SJSA1 (cell line): ENCODE results near the gene MTRFR. TPM values are rescaled to one million over a fixed set of nuclear protein-coding genes. Genes with fewer than 3 reads are reported as not detected.
"Not testable (repeated sequence)": the region's sequence is repeated elsewhere in the genome, so short reads cannot be mapped to it uniquely, and the experiment has no call there.

Experiments
- DNase-seq, 2 experiments: peaks; one replicate each; pipeline ENCODE4 v3.0.0-alpha.2; 2015 to 2020; ENCODE audit warnings: low spot score in 2 of 2, low read depth in 1 of 2
- H3K27ac ChIP-seq: fragments of 250-450 bp; sonication (Bioruptor Pico); 2 replicates; pipeline ENCODE4 v1.5.1; 2020; ENCODE audit warnings: mild to moderate bottlenecking, moderate library complexity
- H3K27me3 ChIP-seq: fragments of 250-450 bp; sonication (Bioruptor Pico); replicated peaks from 2 replicates; pipeline ENCODE4 v1.5.1; 2020; ENCODE audit warnings: mild to moderate bottlenecking, moderate library complexity
- H3K36me3 ChIP-seq: fragments of 250-450 bp; sonication (Bioruptor Pico); 2 replicates; pipeline ENCODE4 v1.5.1; 2020; ENCODE audit warnings: mild to moderate bottlenecking
- H3K4me1 ChIP-seq: fragments of 250-450 bp; sonication (Bioruptor Pico); replicated peaks from 2 replicates; pipeline ENCODE4 v1.6.1; 2021; ENCODE audit warnings: mild to moderate bottlenecking
- H3K4me3 ChIP-seq: fragments of 250-450 bp; sonication (Bioruptor Pico); 2 replicates; pipeline ENCODE4 v1.5.1; 2020; ENCODE audit warnings: mild to moderate bottlenecking
- H3K9me3 ChIP-seq: fragments of 250-450 bp; sonication (Bioruptor Pico); replicated peaks from 2 replicates; pipeline ENCODE4 v1.5.1; 2020; ENCODE audit warnings: mild to moderate bottlenecking
- total RNA-seq: library from RNA; depleted of rRNA; stranded (reverse); fragments of >200 nt; shearing (Covaris generic); gene quantifications from 2 replicates; pipeline ENCODE4 v1.2.3, GENCODE V29; 2014

The MTRFR gene
- total RNA-seq, 1 experiment from 2014 or later: 10.3 TPM

DNA sequence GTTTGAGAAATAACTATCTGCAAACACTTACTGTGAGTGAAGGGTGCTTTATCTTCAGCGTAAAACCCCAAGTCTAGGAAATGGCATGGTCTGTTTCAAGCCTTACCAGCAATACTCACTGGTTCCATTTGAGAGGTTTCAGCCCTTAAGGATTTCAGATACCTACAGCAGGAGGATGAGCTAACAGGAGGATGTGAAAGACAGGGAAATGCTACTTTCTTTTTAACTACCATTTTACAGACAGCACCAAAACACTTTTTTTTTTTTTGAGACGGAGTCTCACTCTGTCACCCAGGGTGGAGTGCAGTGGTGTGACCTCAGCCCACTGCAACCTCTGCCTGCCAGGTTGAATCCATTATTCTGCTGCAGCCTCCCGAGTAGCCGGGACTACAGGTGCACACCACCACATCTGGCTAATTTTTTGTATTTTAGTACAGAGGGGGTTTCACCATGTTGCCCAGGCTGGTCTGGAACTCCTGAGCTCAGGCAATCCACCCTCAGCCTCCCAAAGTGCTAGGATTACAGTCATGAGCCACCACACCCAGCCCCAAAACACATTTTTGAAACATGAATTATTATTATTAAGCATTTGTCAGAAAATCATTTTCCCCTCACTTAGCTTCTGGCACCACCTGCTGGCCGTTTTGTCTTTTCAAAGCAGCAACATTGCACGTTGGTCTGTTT lies 4.6 kb downstream of the MTRFR start:
- peak; percentile 26 to 50 for DNase-seq
- H3K36me3 ChIP-seq: peaks cover 31% of the 10 kb centered on the region
- H3K4me1 ChIP-seq: peaks cover 7% of the 10 kb centered on the region; the same call in 1 of the 2 replicates
- no peak overlapping the region for H3K27ac ChIP-seq
- no peaks in the 10 kb centered on the region for H3K27me3 ChIP-seq
- H3K4me3 ChIP-seq: no peak overlapping the region
- H3K9me3 ChIP-seq: no peaks in the 10 kb centered on the region

DNA sequence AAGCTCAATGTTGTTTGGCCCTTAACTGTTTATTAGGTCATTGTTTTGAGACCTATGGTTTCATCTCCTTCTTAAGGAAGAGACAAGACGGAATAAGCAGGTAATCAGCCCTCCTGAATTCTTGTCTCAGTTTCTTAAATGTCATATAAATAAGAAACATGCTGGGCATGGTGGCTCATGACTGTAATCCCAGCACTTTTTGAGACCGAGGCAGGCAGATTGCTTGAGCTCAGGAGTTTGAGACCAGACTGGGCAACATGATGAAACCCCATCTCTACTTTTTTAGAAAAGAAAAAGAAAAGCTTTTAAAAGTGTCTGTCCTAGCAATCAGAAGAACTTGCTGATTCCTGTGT lies 5.1 kb downstream of the MTRFR start:
- Histone ChIP-seq H3K36me3 (peaks cover 33% of the 10 kb centered on the region), H3K4me3 (no peak overlapping the region), H3K4me1 (peaks cover 7% of the 10 kb centered on the region; the same call in 1 of the 2 replicates), H3K27me3 (no peaks in the 10 kb centered on the region), H3K9me3 (no peaks in the 10 kb centered on the region), H3K27ac (no peak overlapping the region)
- no peak for DNase-seq

DNA sequence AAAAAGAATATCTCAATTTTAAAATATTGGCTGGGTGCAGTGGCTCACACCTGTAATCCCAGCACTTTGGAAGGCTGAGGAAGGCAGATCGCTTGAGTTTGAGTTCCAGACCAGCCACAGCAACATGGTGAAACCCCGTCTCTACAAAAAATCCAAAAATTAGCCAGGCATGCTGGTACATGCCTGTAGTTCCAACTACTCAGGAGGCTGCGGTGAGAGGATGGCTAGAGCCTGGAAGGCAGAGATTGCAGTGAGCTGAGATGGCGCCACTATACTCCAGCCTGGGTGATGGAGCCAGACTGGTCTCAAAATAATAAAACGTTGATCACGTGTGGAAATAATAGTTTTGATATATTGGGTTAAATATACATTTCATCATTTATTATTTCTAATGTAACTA lies 5.7 kb downstream of the MTRFR start:
- Histone ChIP-seq H3K27me3 (no peaks in the 10 kb centered on the region), H3K4me1 (peaks cover 5% of the 10 kb centered on the region; the same call in 1 of the 2 replicates), H3K9me3 (no peaks in the 10 kb centered on the region), H3K4me3 (no peak overlapping the region), H3K27ac (no peak overlapping the region), H3K36me3 (peaks cover 36% of the 10 kb centered on the region)
- DNase-seq: no peak

DNA sequence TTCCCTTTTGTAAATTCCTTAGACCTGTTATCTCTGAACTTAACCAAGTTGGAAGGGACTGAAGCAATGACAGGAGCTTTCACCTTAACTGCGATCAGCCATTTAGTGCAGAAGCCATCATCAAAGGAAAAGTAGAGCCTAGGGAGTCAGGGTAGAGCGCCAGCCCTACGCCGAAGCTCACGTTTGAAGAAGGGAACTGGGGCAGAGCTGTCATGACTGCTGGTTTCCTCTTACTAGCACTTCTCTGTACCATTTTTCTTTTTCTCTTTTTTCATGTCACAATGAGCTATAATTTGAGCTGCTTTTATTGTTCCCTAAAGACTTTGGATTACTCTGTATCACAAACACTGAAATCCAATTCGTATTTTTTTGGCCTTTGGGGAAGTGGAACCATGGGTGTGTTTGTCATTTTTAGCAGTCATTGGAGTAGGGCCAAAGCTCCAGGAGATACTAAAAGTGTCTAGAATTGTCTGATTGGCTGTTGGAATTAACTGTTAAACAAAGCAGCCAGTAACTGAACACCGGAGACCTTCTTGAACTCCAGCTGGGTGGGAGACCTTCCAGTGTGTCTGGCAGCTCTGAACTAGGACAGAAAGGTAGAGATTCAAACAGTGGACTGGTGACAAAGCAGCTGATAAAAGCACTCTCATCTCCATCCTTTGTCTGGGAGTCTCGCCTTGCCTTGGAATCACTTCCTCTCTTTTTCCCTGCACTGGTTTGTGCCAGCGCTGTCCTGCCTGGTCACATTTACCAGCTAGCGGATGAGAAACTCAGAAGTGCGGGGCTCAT lies 9.1 kb downstream of the MTRFR start:
- Histone ChIP-seq H3K27me3 (no peaks in the 10 kb centered on the region), H3K27ac (no peak overlapping the region), H3K4me3 (no peak overlapping the region), H3K9me3 (no peaks in the 10 kb centered on the region), H3K36me3 (peaks cover 44% of the 10 kb centered on the region), H3K4me1 (no peaks in the 10 kb centered on the region; the same call in 1 of the 2 replicates)
- no peak for DNase-seq

DNA sequence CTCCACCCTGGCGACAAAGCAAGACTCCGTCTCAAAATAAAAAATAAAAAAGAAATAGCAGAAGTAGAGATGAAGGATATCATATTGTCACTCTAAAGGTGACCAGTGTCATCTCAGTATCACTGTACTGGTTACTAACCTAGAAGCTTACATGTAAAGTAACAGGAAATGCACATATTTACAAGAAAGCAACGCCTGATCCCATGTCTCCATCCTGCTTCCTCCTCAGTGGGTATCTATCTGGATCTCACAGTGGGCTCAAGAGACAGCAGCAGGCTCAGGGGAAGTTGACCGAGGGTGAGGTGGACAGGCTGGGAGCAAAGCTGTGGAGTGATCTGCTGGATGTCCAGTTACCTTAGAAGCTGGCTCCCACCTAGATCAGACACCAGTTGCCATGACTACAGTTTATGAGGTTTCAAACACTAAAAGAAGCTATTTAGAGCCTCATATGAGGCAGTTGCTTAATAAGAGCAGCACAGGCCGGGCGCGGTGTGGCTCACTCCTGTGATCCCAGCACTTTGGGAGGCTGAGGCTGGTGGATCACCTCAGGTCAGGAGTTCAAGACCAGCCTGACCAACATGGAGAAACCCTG lies 10.5 kb downstream of the MTRFR start:
- Histone ChIP-seq H3K9me3 (peaks cover 5% of the 10 kb centered on the region; the same call in 1 of the 2 replicates), H3K4me1 (no peaks in the 10 kb centered on the region; the same call in 1 of the 2 replicates), H3K4me3 (no peak overlapping the region), H3K27ac (no peak overlapping the region), H3K27me3 (no peaks in the 10 kb centered on the region), H3K36me3 (peaks cover 53% of the 10 kb centered on the region)
- DNase-seq: no peak

DNA sequence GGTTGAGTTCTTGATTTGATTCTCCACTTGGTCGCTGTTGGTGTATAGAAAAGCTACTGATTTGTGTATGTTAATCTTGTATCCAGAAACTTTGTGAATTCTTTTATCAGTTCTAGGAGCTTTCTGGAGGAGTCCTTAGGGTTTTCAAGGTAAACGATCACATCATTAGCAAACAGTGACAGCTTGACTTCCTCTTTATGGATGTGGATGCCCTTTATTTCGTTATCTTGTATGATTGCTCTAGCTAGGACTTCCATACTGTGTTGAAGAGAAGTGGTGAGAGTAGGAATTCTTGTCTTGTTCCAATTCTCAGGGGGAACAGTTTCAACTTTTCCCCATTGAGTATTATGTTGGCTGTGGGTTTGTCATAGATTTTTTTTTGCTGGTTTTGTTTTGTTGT lies 12.4 kb downstream of the MTRFR start:
- H3K4me1 ChIP-seq: no peaks in the 10 kb centered on the region; the same call in 1 of the 2 replicates
- no peak for DNase-seq
- no peak overlapping the region for H3K4me3 ChIP-seq
- H3K9me3 ChIP-seq: peaks cover 5% of the 10 kb centered on the region; the same call in 1 of the 2 replicates
- peaks cover 57% of the 10 kb centered on the region for H3K36me3 ChIP-seq
- H3K27ac ChIP-seq: no peak overlapping the region
- no peaks in the 10 kb centered on the region for H3K27me3 ChIP-seq

DNA sequence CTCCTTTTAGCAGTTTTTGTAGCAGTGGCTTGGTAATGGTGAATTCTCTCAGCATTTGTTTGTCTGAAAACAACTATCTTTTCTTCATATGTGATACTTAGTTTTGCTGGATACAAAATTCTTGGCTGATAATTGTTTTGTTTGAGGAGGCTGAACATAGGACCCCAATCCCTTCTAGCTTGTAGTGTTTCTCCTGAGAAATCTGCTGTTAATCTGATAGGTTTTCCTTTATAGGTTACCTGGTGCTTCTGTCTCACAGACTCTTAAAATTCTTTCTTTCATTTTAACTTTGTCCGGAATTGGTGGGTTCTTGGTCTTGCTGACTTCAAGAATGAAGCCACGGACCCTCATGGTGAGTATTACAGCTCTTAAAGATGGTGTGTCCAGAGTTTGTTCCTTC lies 14.9 kb downstream of the MTRFR start:
- not testable (repeated sequence) for H3K27ac ChIP-seq, H3K27me3 ChIP-seq, H3K4me1 ChIP-seq, DNase-seq, H3K9me3 ChIP-seq, H3K4me3 ChIP-seq
- peaks cover 43% of the 10 kb centered on the region for H3K36me3 ChIP-seq

DNA sequence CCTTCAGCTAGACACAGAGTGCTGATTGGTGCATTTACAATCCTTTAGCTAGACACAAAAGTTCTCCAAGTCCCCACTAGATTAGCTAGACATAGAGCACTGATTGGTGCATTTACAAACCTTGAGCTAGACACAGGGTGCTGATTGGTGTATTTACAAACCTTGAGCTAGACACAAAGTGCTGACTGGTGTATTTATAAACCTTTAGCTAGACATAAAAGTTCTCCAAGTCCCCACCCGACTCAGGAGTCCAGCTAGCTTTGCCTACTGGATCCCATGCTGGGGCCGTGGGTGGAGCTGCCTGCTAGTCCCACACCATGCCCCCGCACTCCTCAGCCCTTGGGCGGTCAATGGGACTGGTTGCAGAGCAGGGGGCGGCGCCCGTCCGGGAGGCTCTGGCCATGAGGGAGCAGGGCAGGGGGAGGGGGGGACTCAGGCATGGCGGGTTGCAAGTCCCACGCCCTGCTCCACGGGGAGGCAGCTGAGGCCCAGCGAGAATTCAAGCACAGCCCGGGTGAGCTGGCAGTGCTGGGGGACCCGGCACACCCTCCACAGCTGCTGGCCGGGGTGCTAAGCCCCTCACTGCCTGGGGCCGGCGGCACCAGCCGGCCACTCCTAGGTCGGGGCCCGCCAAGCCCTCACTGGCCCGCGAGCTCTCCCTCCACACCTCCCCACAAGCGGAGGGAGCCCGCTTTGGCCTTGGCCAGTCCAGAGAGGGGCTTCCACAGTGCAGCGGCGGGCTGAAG lies 15.9 kb downstream of the MTRFR start:
- not testable (repeated sequence) for DNase-seq, H3K27me3 ChIP-seq, H3K27ac ChIP-seq, H3K9me3 ChIP-seq, H3K4me1 ChIP-seq, H3K4me3 ChIP-seq
- H3K36me3 ChIP-seq: peaks cover 48% of the 10 kb centered on the region

DNA sequence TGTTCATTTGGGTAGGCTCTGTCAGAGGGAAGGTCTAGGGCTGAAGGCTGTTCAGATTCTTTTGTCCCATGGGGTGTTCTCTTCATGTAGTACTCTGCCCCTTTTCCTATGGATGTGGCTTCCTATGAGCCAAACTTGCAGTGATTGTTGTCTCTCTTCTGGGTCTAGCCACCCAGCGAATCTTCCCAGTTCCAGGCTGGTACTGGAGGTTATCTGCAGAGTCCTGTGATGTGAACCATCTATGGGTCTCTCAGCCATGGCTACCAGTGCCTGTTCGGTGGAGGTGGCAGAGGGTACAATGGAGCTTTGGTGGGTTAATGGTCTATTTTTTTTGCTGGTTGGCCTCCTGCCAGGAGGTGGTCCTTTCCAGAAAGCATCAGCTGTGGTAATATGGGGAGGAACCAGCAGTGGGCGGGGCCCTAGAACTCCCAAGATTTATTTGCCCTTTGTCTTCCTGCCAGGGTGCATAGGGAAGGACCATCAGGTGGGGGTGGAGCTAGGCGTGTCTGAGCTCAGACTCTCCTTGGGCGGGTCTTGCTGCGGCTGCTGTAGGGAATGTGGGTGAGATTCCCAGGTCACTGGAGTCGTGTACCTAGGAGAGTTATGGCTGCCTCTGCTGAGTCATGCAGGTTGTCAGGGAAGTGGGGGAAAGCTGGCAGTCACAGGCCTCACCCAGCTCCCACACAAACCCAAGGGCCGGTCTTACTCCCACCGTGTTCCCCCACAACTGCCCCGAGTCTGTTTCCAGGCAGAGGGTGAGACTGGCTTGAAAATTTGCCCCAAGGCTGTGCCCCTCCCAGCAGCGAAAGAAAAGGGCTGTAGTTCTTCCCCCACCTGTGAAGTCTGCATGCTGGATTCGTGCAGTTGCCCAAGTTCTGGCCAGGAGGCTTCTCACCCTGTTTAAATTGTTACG lies 17.5 kb downstream of the MTRFR start:
- Histone ChIP-seq H3K27ac (no peak overlapping the region), H3K36me3 (peaks cover 54% of the 10 kb centered on the region), H3K4me1 (no peaks in the 10 kb centered on the region), H3K9me3 (peaks cover 5% of the 10 kb centered on the region; the same call in 1 of the 2 replicates), H3K27me3 (no peaks in the 10 kb centered on the region), H3K4me3 (no peak overlapping the region)
- no peak for DNase-seq

DNA sequence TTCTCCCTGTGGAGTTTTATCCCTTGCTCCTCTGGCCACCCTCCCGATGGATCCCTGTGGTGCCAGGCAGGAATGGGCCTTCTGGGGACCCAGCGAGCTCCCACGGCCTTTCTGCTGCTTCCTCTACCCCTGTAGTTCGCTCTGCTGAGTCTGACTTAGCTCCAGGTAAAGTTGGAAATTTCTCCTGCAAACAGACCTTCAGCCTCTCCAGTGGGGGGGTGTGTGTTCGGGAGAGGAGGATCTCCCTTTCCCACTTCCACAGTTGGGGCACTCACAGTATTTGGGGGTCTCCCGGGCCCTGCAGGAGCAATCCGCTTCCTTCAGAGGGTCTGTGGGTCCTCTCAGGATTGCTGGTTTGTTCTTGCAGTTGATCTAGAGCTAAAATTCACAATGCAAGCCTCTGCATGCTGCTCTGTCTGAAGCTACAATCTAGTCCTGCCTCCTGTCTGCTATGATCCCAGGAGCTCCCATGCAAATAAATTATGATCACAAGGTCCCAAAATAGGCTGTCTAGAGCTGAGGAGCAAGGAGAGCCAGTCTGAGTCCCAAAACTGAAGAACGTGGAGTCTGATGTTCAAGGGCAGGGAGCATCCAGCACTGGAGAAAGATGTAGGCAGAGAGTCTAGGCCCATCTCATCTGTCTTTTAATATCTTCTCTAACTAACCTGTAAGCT lies 18.3 kb downstream of the MTRFR start:
- Histone ChIP-seq H3K4me3 (no peak overlapping the region), H3K27ac (no peak overlapping the region), H3K27me3 (no peaks in the 10 kb centered on the region), H3K4me1 (no peaks in the 10 kb centered on the region), H3K36me3 (peaks cover 57% of the 10 kb centered on the region), H3K9me3 (peaks cover 5% of the 10 kb centered on the region; the same call in 1 of the 2 replicates)
- DNase-seq: no peak

DNA sequence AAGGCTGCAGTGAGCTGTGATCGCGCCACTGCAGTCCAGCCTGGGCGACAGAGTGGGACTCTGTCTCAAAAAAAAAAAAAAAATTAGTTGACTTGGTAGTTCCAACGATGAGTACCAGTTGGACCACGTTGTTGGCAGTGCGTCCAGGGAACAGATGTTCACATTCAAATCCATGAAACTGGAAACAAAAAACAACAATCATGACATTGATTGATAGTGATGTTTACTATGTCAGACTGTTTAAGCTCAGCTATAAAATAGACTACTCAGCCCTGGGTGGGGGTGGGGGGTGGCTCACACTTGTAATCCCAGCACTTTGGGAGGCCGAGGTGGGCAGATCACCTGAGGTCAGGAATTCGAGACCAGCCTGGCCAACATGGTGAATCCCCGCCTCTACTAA lies 19.1 kb downstream of the MTRFR start:
- H3K4me3 ChIP-seq, H3K27me3 ChIP-seq, H3K4me1 ChIP-seq, DNase-seq, H3K27ac ChIP-seq, H3K9me3 ChIP-seq: not testable (repeated sequence)
- peaks cover 65% of the 10 kb centered on the region for H3K36me3 ChIP-seq

DNA sequence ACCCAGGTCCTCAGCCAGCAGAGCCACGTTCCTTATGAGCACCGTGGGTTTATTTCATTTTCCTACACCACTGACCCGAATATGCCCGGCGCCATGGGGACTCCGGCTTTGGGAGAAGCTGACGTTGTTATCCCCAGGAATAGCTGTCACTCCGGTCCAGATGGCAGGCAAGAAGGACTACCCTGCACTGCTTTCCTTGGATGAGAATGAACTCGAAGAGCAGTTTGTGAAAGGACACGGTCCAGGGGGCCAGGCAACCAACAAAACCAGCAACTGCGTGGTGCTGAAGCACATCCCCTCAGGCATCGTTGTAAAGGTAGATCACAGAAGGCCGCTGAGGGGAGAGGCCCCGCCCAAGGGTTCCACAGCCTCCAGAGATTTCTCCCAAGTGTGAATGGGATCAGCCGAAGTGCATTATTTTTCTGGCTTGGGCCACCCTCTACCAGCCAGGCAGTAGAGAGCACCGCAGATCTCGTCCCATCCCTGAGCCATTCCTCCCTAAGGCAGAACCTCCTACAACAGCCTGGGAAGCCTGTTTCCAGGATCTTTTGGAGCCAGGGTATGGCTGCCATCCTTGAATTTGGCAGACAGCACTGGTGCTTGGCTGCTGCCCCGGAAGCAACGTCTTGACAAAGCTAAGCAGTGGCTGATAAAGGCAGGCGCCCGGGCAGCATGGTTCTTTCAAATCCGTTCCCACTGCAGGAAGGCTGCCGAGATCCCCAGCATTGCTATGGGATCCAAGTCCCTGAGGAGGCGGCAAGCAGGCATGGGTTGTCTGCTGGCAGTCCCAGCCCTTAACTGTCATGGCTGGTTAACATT lies 20.6 kb downstream of the MTRFR start:
- no peaks in the 10 kb centered on the region for H3K4me1 ChIP-seq
- no peak overlapping the region for H3K27ac ChIP-seq
- H3K4me3 ChIP-seq: no peak overlapping the region
- H3K36me3 ChIP-seq: peaks cover 66% of the 10 kb centered on the region
- DNase-seq: no peak
- H3K27me3 ChIP-seq: no peaks in the 10 kb centered on the region
- H3K9me3 ChIP-seq: no peaks in the 10 kb centered on the region
